Measurements from ENCODE around the gene CKMT2.

DNA sequence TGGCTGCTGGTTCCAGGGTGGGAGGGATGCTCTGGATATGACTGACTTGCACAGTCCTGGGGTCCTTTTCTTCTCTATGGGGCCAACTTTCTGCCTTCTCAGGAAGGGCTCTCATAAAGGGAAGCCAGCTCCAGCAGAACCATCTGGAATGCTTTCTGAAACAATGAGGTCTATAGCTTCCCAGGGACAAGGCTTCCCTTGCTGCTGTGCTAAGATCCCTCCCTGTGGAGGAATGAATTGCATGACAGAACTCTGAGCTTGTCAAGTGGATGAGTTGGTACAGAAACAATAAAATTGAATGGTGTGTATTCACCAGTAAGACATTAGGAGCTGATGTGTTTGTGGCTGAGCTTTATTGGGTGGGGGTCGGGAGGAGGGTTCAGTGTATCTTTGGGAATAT, 19.8 kb downstream of the CKMT2 start:
- TF ChIP-seq POLR2A (IDR thresholded peaks at IDR 0.05) = no peak
- TF ChIP-seq, protein P1, sequence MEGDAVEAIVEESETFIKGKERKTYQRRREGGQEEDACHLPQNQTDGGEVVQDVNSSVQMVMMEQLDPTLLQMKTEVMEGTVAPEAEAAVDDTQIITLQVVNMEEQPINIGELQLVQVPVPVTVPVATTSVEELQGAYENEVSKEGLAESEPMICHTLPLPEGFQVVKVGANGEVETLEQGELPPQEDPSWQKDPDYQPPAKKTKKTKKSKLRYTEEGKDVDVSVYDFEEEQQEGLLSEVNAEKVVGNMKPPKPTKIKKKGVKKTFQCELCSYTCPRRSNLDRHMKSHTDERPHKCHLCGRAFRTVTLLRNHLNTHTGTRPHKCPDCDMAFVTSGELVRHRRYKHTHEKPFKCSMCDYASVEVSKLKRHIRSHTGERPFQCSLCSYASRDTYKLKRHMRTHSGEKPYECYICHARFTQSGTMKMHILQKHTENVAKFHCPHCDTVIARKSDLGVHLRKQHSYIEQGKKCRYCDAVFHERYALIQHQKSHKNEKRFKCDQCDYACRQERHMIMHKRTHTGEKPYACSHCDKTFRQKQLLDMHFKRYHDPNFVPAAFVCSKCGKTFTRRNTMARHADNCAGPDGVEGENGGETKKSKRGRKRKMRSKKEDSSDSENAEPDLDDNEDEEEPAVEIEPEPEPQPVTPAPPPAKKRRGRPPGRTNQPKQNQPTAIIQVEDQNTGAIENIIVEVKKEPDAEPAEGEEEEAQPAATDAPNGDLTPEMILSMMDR (IDR thresholded peaks at IDR 0.05) = no peak
- no peak for TF ChIP-seq EP300 (IDR thresholded peaks at IDR 0.05)

All from ovary (tissue), 3 donors.